Activated CD4-positive, alpha-beta T cell treated with anti-CD3 and anti-CD28 coated beads, Interleukin-2, Interleukin-6, amounts not matched to agents 100 ng/mL and 50 ng/mL, durations not matched to agents 16 hours and 8 hours (primary cell): ENCODE results near the gene FAM131C.
"Not testable (repeated sequence)": the region's sequence is repeated elsewhere in the genome, so short reads cannot be mapped to it uniquely, and the experiment has no call there.

ENCODE experiments used
- DNase-seq: peaks from one replicate; pipeline ENCODE4 v3.0.0-alpha.2; 2020

The FAM131C gene

GRCh38 chr1:16057314-16057915, 16.0 kb downstream of the FAM131C start:
- not testable (repeated sequence) for DNase-seq

- DNase-seq, result not testable (repeated sequence)
These were observed 16.9 kb downstream of the FAM131C start for GRCh38 chr1:16056521-16056912.

- peak; percentile 90 for DNase-seq
These were observed 17.6 kb downstream of the FAM131C start for GRCh38 chr1:16055613-16056520.

GRCh38 chr1:16054598-16055540, 18.6 kb downstream of the FAM131C start:
- DNase-seq, result no peak

- DNase-seq, result no peak
These were observed 19.5 kb downstream of the FAM131C start for GRCh38 chr1:16053781-16054502.

GRCh38 chr1:16051949-16052348, 21.5 kb downstream of the FAM131C start:
- not testable (repeated sequence) for DNase-seq

- no peak for DNase-seq
These were observed 22.4 kb downstream of the FAM131C start for GRCh38 chr1:16051039-16051438.

- no peak for DNase-seq
These were observed 23.1 kb downstream of the FAM131C start for GRCh38 chr1:16050328-16050727.

GRCh38 chr1:16048573-16049189, 24.8 kb downstream of the FAM131C start:
- DNase-seq, result peak; percentile 31

- DNase-seq, result no peak
These were observed 25.5 kb downstream of the FAM131C start for GRCh38 chr1:16047791-16048475.

- DNase-seq, result no peak
These were observed 26.6 kb downstream of the FAM131C start for GRCh38 chr1:16046842-16047241.

GRCh38 chr1:16043950-16044349, 29.5 kb downstream of the FAM131C start:
- DNase-seq, result no peak

GRCh38 chr1:16043521-16043920, 29.9 kb downstream of the FAM131C start, which contains the start of gene CLCNKB:
Gene CLCNKB, plus strand, starts transcription at chr1:16043782. Its CDS starts 711 bp downstream, at chr1:16044493.
- no peak for DNase-seq

GRCh38 chr1:16042654-16043053, 30.8 kb downstream of the FAM131C start:
- DNase-seq, result not testable (repeated sequence)

GRCh38 chr1:16042096-16042495, 31.4 kb downstream of the FAM131C start:
- DNase-seq, result no peak

GRCh38 chr1:16041200-16041599, 32.3 kb downstream of the FAM131C start:
- no peak for DNase-seq

- not testable (repeated sequence) for DNase-seq
These were observed 33.6 kb downstream of the FAM131C start for GRCh38 chr1:16039871-16040270.

- no peak for DNase-seq
These were observed 34.9 kb downstream of the FAM131C start for GRCh38 chr1:16038620-16038912.

GRCh38 chr1:16036461-16036860, 37.0 kb downstream of the FAM131C start:
- not testable (repeated sequence) for DNase-seq

GRCh38 chr1:16033103-16033632, 40.3 kb downstream of the FAM131C start:
- DNase-seq, result not testable (repeated sequence)
